ENCODE results near the gene APPL2.

The APPL2 gene, protein sequence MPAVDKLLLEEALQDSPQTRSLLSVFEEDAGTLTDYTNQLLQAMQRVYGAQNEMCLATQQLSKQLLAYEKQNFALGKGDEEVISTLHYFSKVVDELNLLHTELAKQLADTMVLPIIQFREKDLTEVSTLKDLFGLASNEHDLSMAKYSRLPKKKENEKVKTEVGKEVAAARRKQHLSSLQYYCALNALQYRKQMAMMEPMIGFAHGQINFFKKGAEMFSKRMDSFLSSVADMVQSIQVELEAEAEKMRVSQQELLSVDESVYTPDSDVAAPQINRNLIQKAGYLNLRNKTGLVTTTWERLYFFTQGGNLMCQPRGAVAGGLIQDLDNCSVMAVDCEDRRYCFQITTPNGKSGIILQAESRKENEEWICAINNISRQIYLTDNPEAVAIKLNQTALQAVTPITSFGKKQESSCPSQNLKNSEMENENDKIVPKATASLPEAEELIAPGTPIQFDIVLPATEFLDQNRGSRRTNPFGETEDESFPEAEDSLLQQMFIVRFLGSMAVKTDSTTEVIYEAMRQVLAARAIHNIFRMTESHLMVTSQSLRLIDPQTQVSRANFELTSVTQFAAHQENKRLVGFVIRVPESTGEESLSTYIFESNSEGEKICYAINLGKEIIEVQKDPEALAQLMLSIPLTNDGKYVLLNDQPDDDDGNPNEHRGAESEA

GRCh38 chr12:105235732-105236476 is at the start of gene APPL2:
TSS of gene APPL2 (minus strand) at chr12:105236174. CDS start at chr12:105236012, 162 bp downstream.
- DNase-seq: peak; percentile 66

- no peak for DNase-seq
Measured at GRCh38 chr12:105285378-105285777, 49.4 kb upstream of the APPL2 start.

DNA sequence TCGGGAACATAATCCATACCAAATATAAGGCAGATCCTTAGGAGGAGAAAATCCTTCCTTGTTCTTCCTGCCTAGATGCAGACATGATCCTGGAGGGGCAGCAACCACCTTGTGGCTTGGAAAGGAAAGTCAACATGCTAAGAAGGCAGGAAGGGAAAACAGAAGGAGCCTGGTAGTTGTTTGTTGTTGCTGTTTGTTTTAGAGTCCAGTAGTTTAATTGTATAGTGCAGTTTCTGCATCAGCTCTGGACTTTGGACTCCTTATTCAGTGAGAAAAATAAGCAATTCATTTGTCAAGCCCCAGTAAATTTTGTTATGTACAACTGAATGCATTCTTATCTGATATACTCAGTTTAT is 45.7 kb upstream of the APPL2 start:
- no peak for DNase-seq

- DNase-seq: no peak
Measured at GRCh38 chr12:105280966-105281693, 45.2 kb upstream of the APPL2 start.

DNA sequence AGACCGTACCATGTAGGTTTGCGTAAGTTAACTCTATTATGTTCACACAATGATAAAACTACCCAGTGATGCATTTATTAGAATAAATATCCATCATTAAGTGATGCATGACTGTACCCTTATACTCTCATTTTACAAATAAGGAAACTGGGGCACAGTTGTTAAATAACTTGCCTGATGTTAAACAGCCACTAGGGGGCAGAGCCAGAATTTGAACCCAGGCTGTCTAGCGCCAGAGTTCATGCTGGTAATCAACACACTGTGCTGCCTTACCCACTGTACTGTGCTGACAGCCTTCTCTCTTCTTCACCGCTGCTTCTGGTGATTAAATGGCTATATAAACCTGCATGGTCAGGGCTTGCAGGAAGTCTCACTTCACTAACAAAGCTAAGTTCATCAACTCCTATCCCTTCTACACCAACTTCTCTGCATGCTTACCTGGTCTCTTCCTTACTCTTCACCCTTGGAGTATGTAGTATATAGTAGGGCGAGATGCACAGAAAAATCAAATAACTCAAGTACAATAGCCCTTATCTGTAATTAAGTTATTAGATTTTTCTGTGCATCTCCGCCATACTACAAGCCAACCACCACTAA is 43.6 kb upstream of the APPL2 start:
- no peak for DNase-seq

DNA sequence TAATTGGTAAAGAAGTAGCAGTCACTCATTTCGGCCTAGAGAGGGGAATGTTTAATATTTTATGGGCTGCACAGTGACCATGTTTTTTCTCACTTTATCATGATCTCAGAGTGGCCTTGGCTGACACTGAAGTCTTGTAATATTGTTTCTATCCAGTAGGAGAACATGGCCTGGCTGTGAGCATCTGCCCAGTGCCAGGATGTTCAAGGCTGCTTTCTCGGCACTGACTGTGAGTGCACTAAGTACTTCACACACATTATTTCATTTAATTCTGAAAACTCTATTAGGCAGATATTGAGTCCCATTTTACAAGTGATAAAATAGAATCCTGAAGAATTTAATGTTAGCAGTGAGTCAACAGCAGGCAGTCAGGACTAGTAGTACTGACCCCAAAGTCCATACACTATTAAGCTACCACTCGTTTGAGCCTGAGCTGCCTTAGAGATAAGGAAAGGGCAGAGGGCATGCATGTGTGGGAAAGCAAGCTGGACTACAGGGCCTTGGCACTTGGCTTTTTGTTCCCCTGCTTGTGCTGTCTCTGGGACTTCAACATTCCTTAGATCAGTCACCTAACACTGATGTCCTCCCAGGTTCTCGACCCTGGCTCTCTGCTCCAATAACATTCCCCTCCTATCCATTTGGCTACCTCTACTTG is 42.2 kb upstream of the APPL2 start:
- DNase-seq: no peak

GRCh38 chr12:105275997-105276733 is 40.2 kb upstream of the APPL2 start:
- DNase-seq: no peak

DNA sequence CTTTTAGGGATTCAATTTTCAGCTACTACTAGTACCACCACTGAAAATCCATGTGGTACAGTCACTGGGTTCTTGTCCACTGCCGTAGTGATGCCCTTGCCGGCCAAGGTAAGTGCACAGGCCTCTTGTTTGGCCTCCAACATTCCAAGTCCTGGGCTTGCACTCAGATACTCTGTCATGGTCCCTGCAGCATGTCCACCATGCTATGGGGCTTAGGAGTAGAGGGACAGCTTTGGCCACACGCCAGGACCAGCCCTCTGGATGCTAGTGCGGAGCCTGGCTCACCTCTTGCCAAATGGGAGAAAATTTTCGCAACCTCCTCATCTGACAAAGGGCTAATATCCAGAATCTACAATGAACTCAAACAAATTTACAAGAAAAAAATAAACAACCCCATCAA is 38.6 kb upstream of the APPL2 start:
- no peak for DNase-seq

DNA sequence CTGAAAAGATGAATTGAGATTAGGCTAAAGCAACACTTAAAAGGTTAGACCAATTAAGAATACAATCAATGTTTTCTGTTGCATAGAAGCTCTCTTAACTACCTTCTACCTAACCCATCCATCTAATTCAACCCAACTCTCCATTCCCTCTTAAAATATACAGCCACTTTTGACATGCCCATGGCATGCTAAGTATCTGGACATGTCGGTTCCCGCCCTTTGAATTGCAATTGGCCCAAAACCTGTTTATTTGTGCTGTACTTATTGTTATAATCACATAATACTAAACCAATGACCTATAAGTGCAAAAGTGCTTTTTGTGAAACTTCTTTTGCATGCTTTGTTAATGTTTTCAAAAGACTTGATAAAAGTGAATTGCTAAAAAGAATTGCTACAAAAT is 37.6 kb upstream of the APPL2 start:
- no peak for DNase-seq

DNA sequence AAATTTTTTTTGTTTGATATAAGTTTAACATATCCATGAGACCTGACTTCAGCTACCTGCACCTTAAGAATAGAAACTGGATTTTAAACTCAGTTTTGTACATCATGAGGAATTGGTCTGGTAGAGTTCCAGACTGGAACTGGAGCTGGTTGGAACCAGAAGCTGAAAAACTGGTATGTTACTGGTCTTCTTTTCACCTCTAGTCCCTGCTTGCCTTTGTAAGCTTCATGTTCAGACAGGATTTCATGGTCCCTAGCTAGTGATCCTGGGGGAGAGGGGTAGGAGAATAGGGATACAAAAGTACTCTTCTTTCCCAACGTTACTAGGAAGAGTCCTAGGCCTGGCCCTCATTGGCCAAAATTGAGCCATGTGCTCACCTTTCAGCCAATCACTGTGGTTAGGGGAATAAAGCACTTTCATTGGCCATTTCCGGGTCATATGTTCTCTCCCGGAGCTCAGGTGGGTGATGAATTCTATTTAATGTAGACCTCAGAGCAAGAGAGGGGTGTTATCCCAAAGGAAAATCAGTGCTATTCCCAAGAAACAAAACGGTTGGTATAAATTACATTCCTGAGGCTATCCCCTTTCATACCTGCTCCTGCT is 36.9 kb upstream of the APPL2 start:
- no peak for DNase-seq

GRCh38 chr12:105272152-105272551 is 36.2 kb upstream of the APPL2 start:
- DNase-seq: no peak

GRCh38 chr12:105271364-105271763 is 35.4 kb upstream of the APPL2 start:
- DNase-seq: no peak

GRCh38 chr12:105270671-105271255 is 34.8 kb upstream of the APPL2 start:
- no peak for DNase-seq

GRCh38 chr12:105267711-105268110 is 31.7 kb upstream of the APPL2 start:
- no peak for DNase-seq

DNA sequence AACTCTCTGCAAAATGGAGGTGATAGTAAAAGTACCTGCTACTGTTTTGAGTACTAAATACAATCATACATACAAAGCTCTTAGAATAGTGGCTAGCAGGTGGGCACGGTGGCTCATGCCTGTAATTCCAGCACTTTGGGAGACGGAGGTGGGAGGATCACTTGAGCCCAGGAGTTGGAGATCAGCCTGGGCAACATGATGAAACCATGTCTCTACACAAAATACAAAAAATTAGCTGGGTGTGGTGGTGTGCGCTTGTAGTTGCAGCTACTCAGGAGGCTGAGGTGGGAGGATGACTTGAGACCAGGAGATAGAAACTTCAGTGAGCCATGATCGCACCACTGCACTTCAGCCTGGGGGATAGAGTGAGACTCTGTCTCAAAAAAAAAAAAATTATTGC is 28.8 kb upstream of the APPL2 start:
- DNase-seq: no peak

DNA sequence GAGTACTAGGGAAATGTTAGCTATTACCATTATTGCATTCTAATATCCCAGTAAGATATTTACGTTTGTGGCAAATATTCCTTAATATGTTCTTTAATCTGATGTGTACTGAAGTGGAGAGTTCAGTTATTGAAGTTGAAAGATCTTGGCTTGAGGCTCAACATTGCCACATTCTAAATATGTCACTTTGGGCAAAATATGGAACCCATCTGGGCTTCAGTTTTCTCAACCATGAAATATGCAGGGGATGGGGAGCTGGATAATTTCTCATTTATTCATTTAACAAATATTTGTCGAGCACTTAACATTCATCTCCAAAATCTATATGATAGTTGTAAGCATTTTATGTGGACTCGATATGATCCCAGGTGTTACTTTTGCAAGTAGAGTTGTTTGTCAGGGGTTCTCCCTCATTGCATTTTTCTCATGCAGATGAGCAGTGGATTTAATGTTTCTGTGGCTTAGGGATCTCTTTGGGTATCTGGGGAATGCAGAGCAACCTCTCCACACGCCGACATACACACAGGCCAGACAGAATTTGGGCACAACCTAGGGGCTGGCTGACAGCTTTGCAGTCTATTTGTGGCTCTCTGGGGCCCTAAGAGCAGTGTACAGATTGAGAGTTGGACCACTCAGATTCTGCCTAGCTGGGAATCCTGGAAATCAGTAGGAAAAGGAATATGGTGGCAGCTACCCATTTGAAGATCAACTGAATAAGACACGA is 26.6 kb upstream of the APPL2 start:
- DNase-seq: no peak

DNA sequence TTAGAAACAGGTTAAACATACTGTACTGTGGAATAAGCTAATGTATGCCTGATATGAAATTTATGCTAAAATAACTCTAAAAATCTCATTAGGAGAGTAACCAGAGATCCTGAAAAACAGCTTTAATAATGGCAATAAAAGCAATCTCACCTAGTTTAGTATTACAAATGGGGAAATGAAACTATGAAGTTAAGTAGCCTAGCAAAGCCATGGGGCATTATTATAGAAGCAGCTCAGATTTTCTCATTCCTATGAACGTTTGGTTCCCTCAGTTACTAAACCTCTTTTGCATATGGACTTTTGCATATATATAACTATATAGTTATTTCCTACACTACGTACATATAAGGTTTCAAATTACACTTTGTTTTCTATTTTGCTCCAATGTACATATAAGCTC is 25.0 kb upstream of the APPL2 start:
- DNase-seq: no peak

DNA sequence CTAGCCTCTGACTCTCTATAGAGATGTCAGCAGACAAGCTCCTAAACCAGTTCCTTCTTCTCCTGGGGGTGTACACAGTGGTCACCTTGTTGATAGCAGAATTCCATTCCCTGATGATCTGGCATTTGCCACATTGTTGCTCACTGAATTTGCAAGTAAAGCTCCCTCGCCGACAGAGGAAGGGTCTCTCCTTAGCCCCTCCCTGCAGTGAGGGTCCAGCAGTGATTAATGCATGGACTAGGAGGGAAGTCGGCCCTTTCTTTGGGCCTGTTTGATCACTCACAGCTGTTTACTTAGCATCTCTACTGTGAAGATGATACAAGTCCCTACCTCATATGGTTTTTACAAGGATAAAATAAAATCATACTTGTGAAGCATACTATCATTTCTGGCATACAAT is 23.3 kb upstream of the APPL2 start:
- DNase-seq: no peak

GRCh38 chr12:105257321-105257728 is 21.4 kb upstream of the APPL2 start:
- no peak for DNase-seq

GRCh38 chr12:105256921-105257320 is 20.9 kb upstream of the APPL2 start:
- no peak for DNase-seq

Data from NCI-H2029 treated with DMSO at 0.1 percent for 48 hours (cell line).